Measurements from ENCODE around the gene PREB. TPM values are rescaled to one million over a fixed set of nuclear protein-coding genes. Genes with fewer than 3 reads are reported as not detected.

The PREB gene
- total RNA-seq, 4 donors from 2014 or later = 53.2 to 105 (median 71.1) TPM

GRCh38 chr2:27100036-27100435 lies 34.4 kb downstream of the PREB start:
- Histone ChIP-seq H3K4me3 (no peak overlapping the region), H3K27me3 (peaks cover 2% of the 10 kb centered on the region), H3K27ac (no peak overlapping the region), H3K4me1 (peaks cover 3 to 8% (median 6%) of the 10 kb centered on the region in 4 donors), H3K36me3 (no peaks in the 10 kb centered on the region), H3K9me3 (no peaks in the 10 kb centered on the region)
- DNase-seq = no peak
- TF ChIP-seq EP300 (IDR thresholded peaks at IDR 0.05; ENCODE audit: low read depth) (no peak), POLR2A (IDR thresholded peaks at IDR 0.05) (no peak), POLR2AphosphoS5 (IDR thresholded peaks at IDR 0.05) (no peak)
- TF ChIP-seq, protein P1, sequence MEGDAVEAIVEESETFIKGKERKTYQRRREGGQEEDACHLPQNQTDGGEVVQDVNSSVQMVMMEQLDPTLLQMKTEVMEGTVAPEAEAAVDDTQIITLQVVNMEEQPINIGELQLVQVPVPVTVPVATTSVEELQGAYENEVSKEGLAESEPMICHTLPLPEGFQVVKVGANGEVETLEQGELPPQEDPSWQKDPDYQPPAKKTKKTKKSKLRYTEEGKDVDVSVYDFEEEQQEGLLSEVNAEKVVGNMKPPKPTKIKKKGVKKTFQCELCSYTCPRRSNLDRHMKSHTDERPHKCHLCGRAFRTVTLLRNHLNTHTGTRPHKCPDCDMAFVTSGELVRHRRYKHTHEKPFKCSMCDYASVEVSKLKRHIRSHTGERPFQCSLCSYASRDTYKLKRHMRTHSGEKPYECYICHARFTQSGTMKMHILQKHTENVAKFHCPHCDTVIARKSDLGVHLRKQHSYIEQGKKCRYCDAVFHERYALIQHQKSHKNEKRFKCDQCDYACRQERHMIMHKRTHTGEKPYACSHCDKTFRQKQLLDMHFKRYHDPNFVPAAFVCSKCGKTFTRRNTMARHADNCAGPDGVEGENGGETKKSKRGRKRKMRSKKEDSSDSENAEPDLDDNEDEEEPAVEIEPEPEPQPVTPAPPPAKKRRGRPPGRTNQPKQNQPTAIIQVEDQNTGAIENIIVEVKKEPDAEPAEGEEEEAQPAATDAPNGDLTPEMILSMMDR (IDR thresholded peaks at IDR 0.05) = no peak
- WGBS, 2 donors (ENCODE audit: low coverage in 1 of 2) = 95% methylated on average over 6 of the region's 10 CpGs; no CpG with 5 or more reads in 1 of the 2 donors
- intact Hi-C loops (cut with DNase I; ENCODE audit: low total_unique reads) = no loop called here
- in situ Hi-C loops (cut with MboI; ENCODE audit: low pct_ligation_motif_present in 1 of 4, low pct_unique_long_range_greater_than_20kb in 1 of 4, low sequenced_read_pairs in 3 of 4) = loop anchor here in 2 of 4 donors (10.0 to 25.0 kb wide), 2 partner anchors 112 to 185 kb away; partner anchors contain the start of genes TRIM54 (in 2 of the 2), ATRAID (in 1 of the 2), CAD (in 1 of the 2) and SLC5A6 (in 1 of the 2)

DNA sequence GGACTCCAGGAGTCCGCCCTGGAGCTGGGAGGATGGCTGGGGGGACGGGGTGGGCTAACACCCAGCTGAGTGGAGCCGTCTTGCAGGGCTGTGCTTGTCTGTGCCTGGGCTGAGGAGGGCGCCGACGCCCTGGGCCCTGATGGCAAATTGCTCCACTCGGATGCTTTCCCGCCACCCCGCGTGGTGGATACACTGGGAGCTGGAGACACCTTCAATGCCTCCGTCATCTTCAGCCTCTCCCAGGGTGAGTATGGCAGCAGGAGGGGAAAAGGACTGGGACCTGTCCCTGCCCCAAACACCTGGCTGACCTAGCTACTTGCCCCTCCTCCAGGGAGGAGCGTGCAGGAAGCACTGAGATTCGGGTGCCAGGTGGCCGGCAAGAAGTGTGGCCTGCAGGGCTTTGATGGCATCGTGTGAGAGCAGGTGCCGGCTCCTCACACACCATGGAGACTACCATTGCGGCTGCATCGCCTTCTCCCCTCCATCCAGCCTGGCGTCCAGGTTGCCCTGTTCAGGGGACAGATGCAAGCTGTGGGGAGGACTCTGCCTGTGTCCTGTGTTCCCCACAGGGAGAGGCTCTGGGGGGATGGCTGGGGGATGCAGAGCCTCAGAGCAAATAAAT lies 35.0 kb downstream of the PREB start:
- 95 to 100% methylated on average over 1 to 19 of the region's 19 CpGs for WGBS, 2 donors (ENCODE audit: low coverage in 1 of 2)
- intact Hi-C loops (cut with DNase I; ENCODE audit: low total_unique reads) = loop anchor here (2.0 kb wide), 1 partner anchor 181 kb away; no protein-coding TSS in a partner anchor
- Histone ChIP-seq H3K9me3 (no peaks in the 10 kb centered on the region), H3K4me3 (no peak overlapping the region), H3K4me1 (peaks cover 3 to 8% (median 6%) of the 10 kb centered on the region in 4 donors), H3K27ac (no peak overlapping the region), H3K36me3 (no peaks in the 10 kb centered on the region), H3K27me3 (no peaks in the 10 kb centered on the region)
- DNase-seq = no peak
- in situ Hi-C loops (cut with MboI; ENCODE audit: low pct_ligation_motif_present in 1 of 4, low pct_unique_long_range_greater_than_20kb in 1 of 4, low sequenced_read_pairs in 3 of 4) = loop anchor here (5.0 to 25.0 kb wide), 3 partner anchors 93 to 183 kb away; partner anchors contain the start of genes MAPRE3 (in 3 of the 4) and TRIM54 (in 1 of the 4)
- TF ChIP-seq POLR2AphosphoS5 (IDR thresholded peaks at IDR 0.05) (no peak), EP300 (IDR thresholded peaks at IDR 0.05; ENCODE audit: low read depth) (no peak), POLR2A (IDR thresholded peaks at IDR 0.05) (no peak)
- TF ChIP-seq, protein P1 (IDR thresholded peaks at IDR 0.05) = no peak

DNA sequence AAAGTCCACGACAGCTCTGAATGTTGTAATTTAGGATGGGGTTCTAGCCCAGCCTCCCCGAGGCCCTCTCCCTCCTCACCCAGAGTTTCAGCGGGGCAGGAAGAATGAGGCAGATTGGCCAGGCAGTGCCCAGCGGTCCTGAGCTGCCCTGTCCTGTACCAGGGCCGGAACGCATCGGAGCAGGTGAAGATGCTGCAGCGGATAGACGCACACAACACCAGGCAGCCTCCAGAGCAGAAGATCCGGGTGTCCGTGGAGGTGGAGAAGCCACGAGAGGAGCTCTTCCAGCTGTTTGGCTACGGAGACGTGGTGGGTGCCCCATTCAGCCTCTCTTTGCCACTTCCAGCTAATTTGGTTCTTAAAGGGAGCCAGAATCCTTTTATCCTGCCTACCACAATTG lies 37.1 kb downstream of the PREB start:
- H3K4me3 ChIP-seq = no peak overlapping the region
- H3K27me3 ChIP-seq = no peaks in the 10 kb centered on the region
- H3K4me1 ChIP-seq = peaks cover 3 to 14% (median 9%) of the 10 kb centered on the region in 4 donors
- no peaks in the 10 kb centered on the region for H3K9me3 ChIP-seq
- TF ChIP-seq EP300 (IDR thresholded peaks at IDR 0.05; ENCODE audit: low read depth) (no peak), POLR2AphosphoS5 (IDR thresholded peaks at IDR 0.05) (no peak), POLR2A (IDR thresholded peaks at IDR 0.05) (no peak)
- TF ChIP-seq, protein P1 (IDR thresholded peaks at IDR 0.05) = no peak
- H3K27ac ChIP-seq = no peak overlapping the region
- in situ Hi-C loops (cut with MboI; ENCODE audit: low pct_ligation_motif_present in 1 of 4, low pct_unique_long_range_greater_than_20kb in 1 of 4, low sequenced_read_pairs in 3 of 4) = loop anchor here (5.0 to 25.0 kb wide), 3 partner anchors 95 to 185 kb away; partner anchors contain the start of genes MAPRE3 (in 3 of the 4) and TRIM54 (in 1 of the 4)
- 92% methylated on average over 14 of the region's 14 CpGs; no CpG with 5 or more reads in 1 of the 2 donors for WGBS, 2 donors (ENCODE audit: low coverage in 1 of 2)
- H3K36me3 ChIP-seq = no peaks in the 10 kb centered on the region
- intact Hi-C loops (cut with DNase I; ENCODE audit: low total_unique reads) = no loop called here
- DNase-seq = no peak

DNA sequence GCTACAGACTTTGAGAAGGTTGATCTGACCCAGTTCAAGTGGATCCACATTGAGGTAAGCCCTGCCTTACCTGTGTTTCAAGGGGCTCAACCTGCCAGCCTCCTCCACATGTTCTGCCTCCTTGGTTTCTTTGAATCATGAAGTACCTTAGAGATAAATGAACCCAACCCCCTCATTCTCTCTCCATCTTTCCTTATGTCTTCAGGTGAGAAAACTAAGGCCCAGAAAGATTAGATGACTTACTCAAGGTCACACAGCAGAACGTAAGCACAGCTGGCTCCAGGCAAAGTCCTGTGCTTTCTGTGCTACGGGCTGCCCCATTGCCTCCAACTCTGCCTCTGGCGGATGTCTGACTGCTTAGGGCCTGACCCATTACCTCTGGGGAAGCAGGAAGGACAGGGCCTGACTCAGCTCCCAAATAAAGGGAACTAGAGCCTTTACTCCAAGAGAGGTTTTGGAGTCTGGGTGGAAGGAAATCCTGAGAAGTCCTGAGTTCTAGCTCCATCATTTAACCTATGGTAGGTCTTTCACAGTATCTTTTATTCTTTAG lies 37.6 kb downstream of the PREB start:
- 75 to 80% methylated on average over 1 to 3 of the region's 3 CpGs for WGBS, 2 donors (ENCODE audit: low coverage in 1 of 2)
- no peak overlapping the region for H3K27ac ChIP-seq
- intact Hi-C loops (cut with DNase I; ENCODE audit: low total_unique reads) = no loop called here
- H3K36me3 ChIP-seq = no peaks in the 10 kb centered on the region
- TF ChIP-seq, protein P1 (IDR thresholded peaks at IDR 0.05) = no peak
- TF ChIP-seq POLR2AphosphoS5 (IDR thresholded peaks at IDR 0.05) = no peak
- TF ChIP-seq POLR2A (IDR thresholded peaks at IDR 0.05) = no peak
- no peak for TF ChIP-seq EP300 (IDR thresholded peaks at IDR 0.05; ENCODE audit: low read depth)
- no peak overlapping the region for H3K4me3 ChIP-seq
- H3K9me3 ChIP-seq = no peaks in the 10 kb centered on the region
- in situ Hi-C loops (cut with MboI; ENCODE audit: low pct_ligation_motif_present in 1 of 4, low pct_unique_long_range_greater_than_20kb in 1 of 4, low sequenced_read_pairs in 3 of 4) = loop anchor here (5.0 to 25.0 kb wide), 3 partner anchors 95 to 185 kb away; partner anchors contain the start of genes MAPRE3 (in 3 of the 4) and TRIM54 (in 1 of the 4)
- DNase-seq = no peak
- peaks cover 3 to 14% (median 9%) of the 10 kb centered on the region in 4 donors for H3K4me1 ChIP-seq
- no peaks in the 10 kb centered on the region for H3K27me3 ChIP-seq
